T-cell (primary cell): Measurements from ENCODE around the gene ZNF664. TPM values are rescaled to one million over a fixed set of nuclear protein-coding genes. Genes with fewer than 3 reads are reported as not detected.

Source experiments
- ATAC-seq, 4 experiments: fragments of 200-7000 bp in 3 of 4; fragments of 150-1000 bp in 1 of 4; cut with Tn5 transposase; replicated peaks in 1 of 4; 1 replicate in 3 of 4; 2 replicates in 1 of 4; pipeline ENCODE4 v1.10.0; 2021; ENCODE audit warnings: moderate library complexity in 3 of 4, mild to moderate bottlenecking in 2 of 4, moderate number of reproducible peaks in 1 of 4
- CTCF ChIA-PET, 2 donors: fragments of 300-600 bp; sonication (Branson Sonifier 250); formaldehyde crosslinking; loops; one replicate each; lab custom pipeline; 2022; ENCODE audit warnings: antibody characterized with exemption in 2 of 2; lab: Charles Lee
- POLR2A ChIA-PET, 2 donors: fragments of 300-600 bp; sonication (Branson Sonifier 250); formaldehyde crosslinking; loops; one replicate each; lab custom pipeline; 2022; ENCODE audit warnings: antibody characterized with exemption in 2 of 2; lab: Charles Lee
- DNase-seq, 35 experiments: peaks; one replicate each; pipeline versions ENCODE4 v3.0.0 to v3.0.0-alpha.2; 2013 to 2023
- H3K27ac ChIP-seq: one replicate; pipeline ENCODE4 v1.5.1; 2013; ENCODE audit warnings: low read length
- H3K27me3 ChIP-seq, 2 experiments: replicated peaks in 1 of 2; 1 replicate in 1 of 2; 2 replicates in 1 of 2; pipeline versions ENCODE4 v1.6.1 to v1.7.0; 2013; ENCODE audit warnings: low read length in 1 of 2, mixed read lengths in 1 of 2; ENCODE audit not compliant: control insufficient read depth in 2 of 2, insufficient read depth in 2 of 2; ENCODE audit errors: extremely low read depth in 1 of 2
- H3K36me3 ChIP-seq, 2 donors: 1 replicate in 1 of 2; 2 replicates in 1 of 2; pipeline versions ENCODE4 v1.6.1 to v1.7.0; 2013; ENCODE audit warnings: low read length in 1 of 2; ENCODE audit not compliant: control insufficient read depth in 2 of 2, insufficient read depth in 1 of 2; ENCODE audit errors: extremely low read depth in 1 of 2
- H3K4me1 ChIP-seq, 2 experiments: 1 replicate in 1 of 2; 2 replicates in 1 of 2; pipeline versions ENCODE4 v1.6.1 to v1.7.0; 2013; ENCODE audit warnings: low read length in 2 of 2, mixed read lengths in 1 of 2; ENCODE audit not compliant: insufficient read depth in 2 of 2, control insufficient read depth in 1 of 2; ENCODE audit errors: extremely low read depth in 1 of 2
- H3K4me3 ChIP-seq, 2 donors: 1 replicate in 1 of 2; 2 replicates in 1 of 2; pipeline versions ENCODE4 v1.5.1 to v1.7.0; 2013; ENCODE audit warnings: mild to moderate bottlenecking in 2 of 2, low read length in 1 of 2, moderate library complexity in 1 of 2; ENCODE audit not compliant: control insufficient read depth in 1 of 2; ENCODE audit errors: extremely low read depth in 1 of 2
- H3K9me3 ChIP-seq: 2 replicates; pipeline ENCODE4 v1.7.0; 2013
- H3K27ac Mint-ChIP-seq, 2 donors: one replicate each; pipeline ENCODE4 v1.8.0; 2020 to 2021; ENCODE audit warnings: mild to moderate bottlenecking in 2 of 2, mixed read lengths in 2 of 2
- H3K27me3 Mint-ChIP-seq, 2 donors: one replicate each; pipeline ENCODE4 v1.8.0; 2021 to 2022; ENCODE audit warnings: mixed read lengths in 2 of 2
- H3K36me3 Mint-ChIP-seq: one replicate; pipeline ENCODE4 v1.8.0; 2021; ENCODE audit warnings: mixed read lengths
- H3K4me1 Mint-ChIP-seq, 3 donors: one replicate each; pipeline ENCODE4 v1.8.0; 2020 to 2022; ENCODE audit warnings: mixed read lengths in 3 of 3, mild to moderate bottlenecking in 1 of 3
- H3K4me3 Mint-ChIP-seq, 3 donors: one replicate each; pipeline ENCODE4 v1.8.0; 2020 to 2022; ENCODE audit warnings: mild to moderate bottlenecking in 3 of 3, mixed read lengths in 3 of 3, moderate library complexity in 3 of 3
- H3K9me3 Mint-ChIP-seq, 3 donors: one replicate each; pipeline ENCODE4 v1.8.0; 2020 to 2022; ENCODE audit warnings: mixed read lengths in 3 of 3
- WGBS: methylation state at CpG from one replicate; pipeline ENCODE4 v1.1.5; 2013; ENCODE audit warnings: missing lambda C conversion rate; ENCODE audit not compliant: insufficient coverage; 5-methylcytosine and 5-hydroxymethylcytosine counted together
- total RNA-seq, 35 experiments: library from RNA in 6 of 35; stranded (reverse) in 6 of 35; fragments of 120-200 nt in 1 of 35; gene quantifications; one replicate each; pipeline versions ENCODE4 v1.2.1 to v1.2.4 and lab custom pipeline; 2013 to 2026

The ZNF664 gene
- total RNA-seq, 5 donors from 2014 or later (not counting 1 experiment from before 2014, with no cell fraction given): 30.6 to 58.2 (median 56.1) TPM

DNA sequence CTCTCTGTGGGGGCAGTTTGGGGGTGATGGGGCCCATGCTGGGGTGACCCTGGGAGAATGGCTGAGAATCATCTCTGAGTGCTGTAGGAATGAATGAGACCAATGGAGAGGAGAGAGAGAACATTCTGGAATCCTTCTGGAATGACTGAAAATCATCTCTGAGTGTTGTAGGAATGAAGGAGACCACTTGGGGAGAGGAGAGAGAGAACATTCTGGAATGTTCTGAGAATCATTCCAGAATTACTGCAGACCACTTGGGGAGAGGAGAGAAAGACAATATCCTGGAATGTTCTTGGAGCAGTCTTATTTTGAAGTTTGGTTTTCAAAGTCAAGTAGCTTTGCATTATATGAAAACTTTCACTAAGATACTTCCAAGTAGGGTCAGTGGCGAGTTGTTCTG, 64.3 kb downstream of the ZNF664 start:
- Mint-ChIP-seq H3K27me3 (peaks cover 3 to 10% of the 10 kb centered on the region in 2 donors), H3K36me3 (no peaks in the 10 kb centered on the region), H3K4me1 (no peaks in the 10 kb centered on the region), H3K4me3 (no peak overlapping the region), H3K9me3 (no peaks in the 10 kb centered on the region), H3K27ac (no peak overlapping the region)
- no peaks in the 10 kb centered on the region for H3K36me3 ChIP-seq
- WGBS: no CpG with 5 or more reads among the region's 1 CpG
- CTCF ChIA-PET: interaction anchor here (0.5 to 1.0 kb wide), 2 partner anchors 13 to 734 kb away, joined by 3 read pairs; no protein-coding TSS in a partner anchor
- H3K27ac ChIP-seq: no peak overlapping the region
- H3K4me1 ChIP-seq: no peaks in the 10 kb centered on the region
- no peaks in the 10 kb centered on the region for H3K9me3 ChIP-seq
- DNase-seq (no peak), ATAC-seq (no peak)
- POLR2A ChIA-PET: interaction anchor here in 1 of 2 donors (0.6 kb wide), 1 partner anchor 338 kb away, joined by 4 read pairs; no protein-coding TSS in a partner anchor
- H3K27me3 ChIP-seq: peaks cover 0 to 10% of the 10 kb centered on the region in 2 experiments
- H3K4me3 ChIP-seq: no peak overlapping the region

DNA sequence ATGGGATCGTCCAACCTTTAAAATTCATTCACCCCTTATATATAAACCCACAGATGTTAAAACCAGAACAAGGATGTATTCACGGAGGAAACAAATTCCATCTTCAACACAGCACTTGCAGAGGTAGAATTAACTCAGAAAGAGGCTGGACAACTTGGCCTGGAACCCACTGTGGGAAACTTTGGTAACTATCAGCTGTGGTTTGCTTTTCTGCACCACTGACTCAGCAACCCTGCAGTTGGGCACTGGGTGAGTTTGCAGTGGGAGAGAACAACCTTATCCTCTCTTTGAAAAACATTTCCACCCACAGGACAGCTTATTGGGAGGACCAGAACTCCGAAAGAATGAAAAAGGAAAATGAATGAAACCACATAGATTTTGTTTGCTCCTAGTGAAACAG, 66.3 kb downstream of the ZNF664 start:
- no peaks in the 10 kb centered on the region for H3K36me3 ChIP-seq
- no peak overlapping the region for H3K4me3 ChIP-seq
- DNase-seq: no peak
- 67% methylated on average over 1 of the region's 3 CpGs for WGBS
- Mint-ChIP-seq H3K36me3 (no peaks in the 10 kb centered on the region), H3K27ac (no peak overlapping the region), H3K9me3 (no peaks in the 10 kb centered on the region), H3K4me1 (peaks cover 0 to 5% (median 3%) of the 10 kb centered on the region in 3 donors), H3K4me3 (no peak overlapping the region), H3K27me3 (peaks cover 0 to 8% of the 10 kb centered on the region in 2 donors)
- no peaks in the 10 kb centered on the region for H3K9me3 ChIP-seq
- ChIA-PET POLR2A (no interaction called here), CTCF (interaction anchor here (0.6 to 1.2 kb wide), 2 partner anchors 36 to 724 kb away, joined by 3 read pairs; no protein-coding TSS in a partner anchor)
- peaks cover 0 to 14% of the 10 kb centered on the region in 2 experiments for H3K27me3 ChIP-seq
- no peak overlapping the region for H3K27ac ChIP-seq
- ATAC-seq: no peak
- H3K4me1 ChIP-seq: no peaks in the 10 kb centered on the region

DNA sequence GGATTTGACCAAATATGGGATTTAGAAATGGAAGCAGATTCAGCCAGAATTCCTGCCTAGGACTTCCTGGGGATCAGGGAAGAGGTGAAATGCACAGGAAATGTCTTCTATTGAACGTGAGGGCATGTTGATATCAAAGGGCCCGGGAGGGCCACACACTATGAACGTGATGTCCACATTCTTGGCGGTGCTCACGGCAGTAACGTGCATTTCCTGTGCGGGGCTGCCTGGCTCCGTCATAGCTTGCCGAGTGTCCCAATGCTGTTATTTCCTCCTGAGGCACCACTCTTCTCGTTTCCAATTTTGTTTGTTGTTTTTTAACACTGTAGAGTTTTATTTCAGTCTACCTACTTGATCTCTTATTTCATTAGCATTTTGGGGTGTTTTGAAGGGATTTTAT, 67.3 kb downstream of the ZNF664 start:
- H3K27me3 Mint-ChIP-seq: peaks cover 0 to 8% of the 10 kb centered on the region in 2 donors
- DNase-seq (no peak), ATAC-seq (no peak)
- H3K4me1 Mint-ChIP-seq: peaks cover 0 to 9% (median 3%) of the 10 kb centered on the region in 3 donors
- no peaks in the 10 kb centered on the region for H3K36me3 ChIP-seq
- H3K4me3 Mint-ChIP-seq: no peak overlapping the region
- no peak overlapping the region for H3K4me3 ChIP-seq
- H3K9me3 Mint-ChIP-seq: no peaks in the 10 kb centered on the region
- H3K4me1 ChIP-seq: peaks cover 0 to under 1% of the 10 kb centered on the region in 2 experiments
- ChIA-PET POLR2A (no interaction called here), CTCF (interaction anchor here (0.7 to 1.2 kb wide), 2 partner anchors 292 to 722 kb away, joined by 3 read pairs; no protein-coding TSS in a partner anchor)
- H3K27ac ChIP-seq: no peak overlapping the region
- H3K27ac Mint-ChIP-seq: no peak overlapping the region
- peaks cover 0 to 12% of the 10 kb centered on the region in 2 experiments for H3K27me3 ChIP-seq
- WGBS: 71% methylated on average over 9 of the region's 10 CpGs
- no peaks in the 10 kb centered on the region for H3K9me3 ChIP-seq
- no peaks in the 10 kb centered on the region for H3K36me3 Mint-ChIP-seq

DNA sequence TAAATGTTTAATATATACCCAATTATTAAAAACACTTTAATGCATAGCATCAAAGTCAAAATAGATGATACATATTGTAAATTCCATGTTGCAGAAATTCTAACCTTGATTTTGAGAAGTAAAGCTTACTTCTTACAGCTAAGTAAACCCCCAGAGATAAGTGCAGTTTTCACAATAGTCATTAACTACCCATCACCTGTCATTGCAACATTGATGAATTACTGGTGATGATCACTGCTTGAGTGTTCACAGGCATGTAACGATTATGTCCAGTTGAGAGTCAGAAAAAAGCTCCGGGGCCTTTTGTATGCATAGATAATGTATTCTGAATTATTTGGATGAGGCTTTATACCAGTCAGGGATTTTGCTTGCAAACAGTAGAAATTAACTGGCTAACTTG, 67.7 kb downstream of the ZNF664 start:
- Histone ChIP-seq H3K4me1 (peaks cover 0 to 4% of the 10 kb centered on the region in 2 experiments), H3K27ac (no peak overlapping the region), H3K27me3 (peaks cover 0 to 12% of the 10 kb centered on the region in 2 experiments), H3K4me3 (no peak overlapping the region), H3K9me3 (no peaks in the 10 kb centered on the region), H3K36me3 (no peaks in the 10 kb centered on the region)
- no peak overlapping the region for H3K4me3 Mint-ChIP-seq
- WGBS: 80% methylated on average over 2 of the region's 2 CpGs
- no peak overlapping the region for H3K27ac Mint-ChIP-seq
- peaks cover 0 to 12% (median 3%) of the 10 kb centered on the region in 3 donors for H3K4me1 Mint-ChIP-seq
- no peak for ATAC-seq
- H3K27me3 Mint-ChIP-seq: peaks cover 0 to 8% of the 10 kb centered on the region in 2 donors
- ChIA-PET CTCF (no interaction called here), POLR2A (no interaction called here)
- H3K36me3 Mint-ChIP-seq: no peaks in the 10 kb centered on the region
- no peaks in the 10 kb centered on the region for H3K9me3 Mint-ChIP-seq
- no peak for DNase-seq

DNA sequence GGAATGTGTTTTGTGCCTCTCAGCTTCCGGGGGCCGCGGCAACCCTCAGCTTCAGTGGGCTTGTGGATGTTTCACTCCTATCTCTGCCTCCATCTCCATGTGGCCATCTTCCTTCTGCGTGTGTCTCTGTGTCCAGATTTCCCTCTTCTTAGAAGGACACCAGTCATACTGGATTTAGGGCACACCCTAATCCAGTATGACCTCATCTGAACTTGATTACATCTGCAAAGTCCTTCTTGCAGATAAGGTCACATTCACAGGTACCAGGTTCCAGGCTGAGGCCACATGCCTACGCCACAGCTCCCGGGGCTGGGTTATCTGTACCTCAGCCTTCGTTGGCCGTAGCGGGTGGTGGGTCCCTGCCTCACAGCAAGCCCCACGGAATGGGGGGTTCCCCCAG, 68.9 kb downstream of the ZNF664 start:
- H3K9me3 ChIP-seq: no peaks in the 10 kb centered on the region
- H3K4me3 ChIP-seq: no peak overlapping the region
- H3K4me1 ChIP-seq: peaks cover 0 to 4% of the 10 kb centered on the region in 2 experiments
- peaks cover 0 to 11% of the 10 kb centered on the region in 2 experiments for H3K27me3 ChIP-seq
- CTCF ChIA-PET: no interaction called here
- WGBS: 94% methylated on average over 7 of the region's 10 CpGs
- no peak overlapping the region for H3K27ac ChIP-seq
- H3K4me3 Mint-ChIP-seq: no peak overlapping the region
- H3K36me3 Mint-ChIP-seq: peaks cover 7% of the 10 kb centered on the region
- peaks cover 0 to 5% of the 10 kb centered on the region in 2 donors for H3K27me3 Mint-ChIP-seq
- DNase-seq (no peak), ATAC-seq (no peak)
- peaks cover 4 to 8% (median 7%) of the 10 kb centered on the region in 3 donors for H3K9me3 Mint-ChIP-seq
- no peaks in the 10 kb centered on the region for H3K36me3 ChIP-seq
- no peak overlapping the region for H3K27ac Mint-ChIP-seq
- POLR2A ChIA-PET: no interaction called here
- peaks cover 0 to 12% (median 3%) of the 10 kb centered on the region in 3 donors for H3K4me1 Mint-ChIP-seq

DNA sequence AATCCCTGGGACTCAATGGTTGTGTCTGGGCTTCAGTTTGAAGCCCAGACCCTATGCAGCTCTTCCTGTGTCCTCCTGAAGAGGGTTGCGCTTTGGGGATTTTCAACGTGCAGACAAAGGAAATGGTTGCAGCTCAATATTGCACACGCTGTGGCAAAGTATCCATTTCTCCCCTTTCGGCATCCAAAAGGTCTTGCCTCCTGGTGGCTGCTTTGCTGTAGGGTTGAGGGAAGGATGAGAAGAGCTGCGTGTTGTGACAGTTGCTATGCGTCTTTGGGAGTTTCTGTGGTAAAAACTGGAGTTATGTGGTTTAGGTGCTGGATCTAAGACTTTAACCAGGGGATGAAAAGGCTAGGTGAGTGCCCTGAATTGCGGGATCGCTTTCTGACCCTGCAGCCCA, 71.0 kb downstream of the ZNF664 start:
- Mint-ChIP-seq H3K27me3 (no peaks in the 10 kb centered on the region), H3K4me1 (peaks cover 0 to 12% (median 3%) of the 10 kb centered on the region in 3 donors), H3K36me3 (peaks cover 17% of the 10 kb centered on the region), H3K4me3 (peak overlapping the region in 1 of 3 donors; percentile 11), H3K27ac (no peak overlapping the region), H3K9me3 (peaks cover 4 to 25% (median 21%) of the 10 kb centered on the region in 3 donors)
- Histone ChIP-seq H3K9me3 (no peaks in the 10 kb centered on the region), H3K27me3 (peaks cover 0 to 8% of the 10 kb centered on the region in 2 experiments), H3K36me3 (no peaks in the 10 kb centered on the region), H3K4me1 (peaks cover 0 to 4% of the 10 kb centered on the region in 2 experiments), H3K4me3 (no peak overlapping the region), H3K27ac (no peak overlapping the region)
- ATAC-seq: no peak
- CTCF ChIA-PET: interaction anchor here in 1 of 2 donors (0.6 kb wide), 1 partner anchor 12 kb away, joined by 3 read pairs; no protein-coding TSS in a partner anchor
- DNase-seq: no peak
- WGBS: 66% methylated on average over 8 of the region's 8 CpGs
- POLR2A ChIA-PET: interaction anchor here in 1 of 2 donors (0.7 kb wide), 1 partner anchor 17 kb away, joined by 4 read pairs; no protein-coding TSS in a partner anchor
